GM19025 (cell line): ENCODE data around the gene NFIC.

ENCODE experiments used
- ATAC-seq: cut with Tn5 transposase; IDR thresholded peaks from one replicate; pipeline ENCODE4 v1.9.1; 2021; ENCODE audit warnings: mild to moderate bottlenecking, low read depth, moderate library complexity; ENCODE audit not compliant: unreplicated experiment

Gene NFIC

GRCh38 chr19:3479177-3479833, 112.9 kb downstream of the NFIC start:
- ATAC-seq = no peak

- ATAC-seq = no peak
Measured at GRCh38 chr19:3479834-3480215, 113.4 kb downstream of the NFIC start.

DNA sequence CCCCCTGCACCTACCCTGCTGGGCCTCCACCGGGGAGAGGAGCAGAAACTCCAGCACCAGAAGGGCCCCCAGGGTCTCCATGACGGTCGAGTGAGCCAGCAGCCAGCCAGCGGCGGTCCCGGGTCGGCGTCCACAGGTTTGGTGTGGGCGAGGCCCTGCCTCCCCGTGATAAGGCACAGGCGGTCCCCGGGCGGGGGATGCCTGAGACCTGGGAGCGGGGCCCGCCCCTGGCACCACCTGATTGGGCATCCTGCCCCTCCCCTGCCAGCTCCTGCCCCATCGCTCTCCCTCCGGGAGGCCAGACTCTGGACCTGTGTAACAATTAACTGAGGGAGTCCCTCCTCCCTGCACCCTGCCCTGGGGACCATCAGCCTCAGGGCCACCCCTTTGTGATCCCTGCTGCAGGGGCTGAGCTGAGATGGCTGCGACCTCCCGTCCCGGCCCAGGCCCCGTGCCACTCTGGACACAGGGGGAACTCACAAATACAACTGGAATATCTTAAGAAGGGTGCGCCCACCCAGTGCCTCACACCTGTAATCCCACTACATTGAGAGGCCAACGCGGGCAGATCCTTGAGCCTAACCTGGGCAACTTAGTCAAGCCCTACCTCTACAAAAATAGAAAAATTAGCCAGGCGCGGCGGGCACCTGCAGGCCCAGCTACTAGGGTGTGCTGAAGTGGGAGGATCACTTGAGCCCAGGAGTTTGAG, 114.2 kb downstream of the NFIC start, which contains the start of gene SMIM24:
SMIM24 (minus strand) TSS at position 143 of the 709 bp plus-strand sequence; CDS start at position 81, 62 bp downstream.
- ATAC-seq = no peak

DNA sequence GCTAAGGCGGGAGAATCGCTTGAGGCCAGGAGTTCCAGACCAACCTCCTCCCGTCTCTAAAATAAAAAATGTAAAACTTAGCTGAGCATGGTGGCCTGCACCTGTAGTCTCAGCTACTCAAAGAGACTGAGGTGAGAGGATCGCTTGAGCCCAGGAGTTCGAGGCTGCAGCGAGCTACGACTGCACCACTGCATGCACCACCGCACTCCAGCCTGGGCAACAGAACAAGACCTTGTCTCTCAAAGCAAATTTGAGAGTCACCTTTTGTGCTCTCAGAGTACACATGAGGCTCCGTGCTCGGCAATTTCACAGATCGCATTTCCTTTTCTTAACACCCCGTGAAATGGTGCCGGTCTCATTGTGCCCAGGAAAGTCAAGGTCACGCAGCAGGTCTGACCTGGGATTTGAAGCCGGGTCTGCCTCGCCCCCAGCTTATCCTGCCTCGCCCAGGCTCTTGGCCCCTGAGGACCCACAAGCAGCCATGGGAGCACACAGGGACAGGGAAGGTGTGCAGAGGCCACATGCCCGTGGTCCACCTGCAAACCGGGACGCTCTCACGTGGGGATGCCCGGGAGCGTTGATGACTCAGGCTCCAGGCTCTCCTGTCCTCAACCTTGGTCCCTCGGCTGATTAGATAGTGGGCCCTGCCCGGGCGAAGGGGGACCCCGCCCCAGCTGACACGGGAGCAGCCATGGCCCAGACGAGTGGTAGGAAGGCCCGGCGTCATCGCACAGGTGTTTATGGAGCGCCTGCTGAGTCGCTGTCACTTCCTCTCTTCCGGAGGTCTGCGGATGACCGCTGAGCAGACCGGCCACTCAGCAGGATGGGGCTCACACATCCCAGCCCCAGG, 115.1 kb downstream of the NFIC start:
- no peak for ATAC-seq

DNA sequence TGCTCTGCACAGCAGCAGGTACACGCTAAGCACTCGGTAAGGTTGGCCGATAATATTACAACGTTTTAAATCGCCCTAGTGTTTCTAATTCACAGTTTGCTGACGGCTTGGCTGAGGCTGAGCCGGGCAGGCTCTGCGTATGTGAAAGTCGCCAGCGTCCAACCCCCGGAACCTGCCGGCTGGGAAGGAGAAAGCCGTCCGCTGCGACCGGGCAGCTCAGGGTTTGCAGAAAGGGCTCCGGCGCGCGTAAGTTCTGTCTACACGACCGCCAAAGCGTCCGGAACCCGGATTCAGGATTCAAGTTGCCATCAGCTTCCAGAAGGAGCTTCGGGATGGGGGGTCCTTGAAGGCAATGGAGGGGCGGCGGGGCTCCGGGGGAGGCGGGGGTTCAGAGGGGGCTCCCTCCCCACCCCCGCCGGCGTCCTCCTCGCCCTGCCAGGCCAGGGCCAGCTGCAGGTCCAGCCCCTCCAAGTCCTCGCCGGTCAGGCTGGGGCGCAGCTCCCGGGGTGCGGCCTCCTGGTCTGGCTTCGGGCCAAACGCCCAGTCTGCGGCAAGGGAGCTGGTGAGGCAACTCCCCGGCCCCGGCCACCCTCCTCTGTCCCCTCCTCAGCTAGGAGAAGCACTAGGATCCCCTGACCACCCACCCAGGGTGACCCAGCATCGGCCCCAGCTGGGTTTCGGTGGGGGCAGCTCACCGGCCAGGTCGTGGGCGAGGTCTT, 116.3 kb downstream of the NFIC start:
- ATAC-seq = no peak

- ATAC-seq = no peak
Measured at GRCh38 chr19:3483226-3483628, 116.8 kb downstream of the NFIC start, which contains the start of gene SMIM44. SMIM44 (minus strand) TSS chr19:3483441; CDS start chr19:3483403, 38 bp downstream.

DNA sequence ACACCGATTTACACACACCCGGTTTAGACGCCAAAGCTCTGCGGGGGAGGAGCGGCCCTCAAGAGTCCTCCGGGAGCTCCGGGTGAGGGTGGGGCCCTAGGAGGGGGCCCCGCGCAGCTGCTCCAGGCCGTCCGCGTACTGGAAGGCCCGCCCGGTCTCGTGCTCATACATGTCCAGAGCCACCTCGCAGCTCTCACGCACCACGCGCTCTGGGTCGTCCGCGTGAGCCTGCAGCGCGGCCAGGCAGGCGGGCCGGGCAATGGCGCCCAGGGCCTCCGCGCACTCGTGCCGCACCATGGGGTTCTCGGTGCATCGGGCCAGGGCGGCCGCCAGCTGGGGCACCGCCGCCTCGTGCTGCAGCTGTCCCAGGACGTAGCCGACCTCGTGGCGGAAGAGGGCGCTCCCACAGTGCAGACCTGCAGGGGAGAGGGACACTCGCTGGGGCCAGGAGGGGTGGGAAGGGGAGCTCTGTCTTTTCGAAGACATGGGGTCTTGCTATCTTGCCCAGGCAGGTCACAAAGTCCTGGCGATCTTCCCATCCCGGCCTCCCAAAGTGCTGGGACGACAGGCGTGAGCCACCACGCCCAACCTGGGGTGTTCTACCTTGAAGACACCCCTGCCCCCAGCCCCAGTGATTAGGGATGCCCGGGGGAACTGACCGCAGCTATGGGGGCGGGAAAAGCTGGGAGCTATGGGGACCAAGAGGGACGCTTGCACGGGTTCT, 125.2 kb downstream of the NFIC start:
- ATAC-seq = no peak

GRCh38 chr19:3492131-3492839, 125.9 kb downstream of the NFIC start:
- ATAC-seq = no peak

GRCh38 chr19:3492919-3493318, 126.5 kb downstream of the NFIC start:
- no peak for ATAC-seq

GRCh38 chr19:3493651-3494050, 127.3 kb downstream of the NFIC start:
- ATAC-seq = no peak

- no peak for ATAC-seq
Measured at GRCh38 chr19:3494051-3494450, 127.7 kb downstream of the NFIC start.

- ATAC-seq = no peak
Measured at GRCh38 chr19:3494559-3494958, 128.2 kb downstream of the NFIC start.

DNA sequence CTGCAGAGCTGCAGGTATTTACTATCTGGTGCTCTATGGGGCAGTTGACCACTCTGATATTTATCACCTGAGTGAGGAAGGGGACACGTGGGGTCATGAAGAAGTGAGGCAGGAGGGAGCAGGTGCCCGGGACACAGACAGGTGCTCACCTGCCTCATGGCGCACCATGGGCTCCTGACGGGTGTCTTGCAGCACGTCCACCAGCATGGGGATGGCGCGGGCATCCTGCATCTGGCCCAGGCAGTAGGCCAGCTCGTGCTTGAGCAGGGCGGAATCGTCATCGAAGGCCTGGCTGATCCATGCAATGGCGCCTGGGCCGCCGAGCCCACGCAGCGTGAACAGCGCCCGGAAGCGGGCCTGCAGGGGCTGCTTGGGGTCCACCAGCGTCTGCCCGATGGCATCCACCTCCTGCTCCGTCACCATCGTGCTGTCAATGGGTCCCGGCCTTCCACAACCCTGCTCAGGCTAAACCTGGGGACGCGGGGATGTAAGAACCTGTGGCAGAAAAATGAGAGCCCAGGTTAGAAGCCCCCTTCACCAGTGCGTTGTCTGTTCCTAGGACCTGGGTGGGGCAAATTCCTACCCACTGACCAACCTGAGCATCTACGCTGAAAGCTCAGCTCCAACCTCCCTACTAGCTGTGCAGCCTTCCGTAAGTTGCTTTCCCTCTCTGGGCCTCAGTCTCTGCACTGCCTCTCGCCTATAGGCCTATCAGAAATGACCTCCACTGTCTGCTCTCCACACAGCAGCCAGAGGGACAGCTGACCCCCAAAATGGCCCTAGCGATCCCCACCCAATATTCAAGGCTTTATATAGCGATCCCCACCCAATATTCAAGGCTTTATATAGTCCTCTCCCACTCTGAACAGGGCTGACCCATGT, 130.2 kb downstream of the NFIC start:
- no peak for ATAC-seq

- ATAC-seq = no peak
Measured at GRCh38 chr19:3497757-3498520, 131.6 kb downstream of the NFIC start.

- ATAC-seq = no peak
Measured at GRCh38 chr19:3499738-3500428, 133.5 kb downstream of the NFIC start.

GRCh38 chr19:3500429-3501101, 134.2 kb downstream of the NFIC start, which contains the start of gene DOHH:
DOHH (minus strand) TSS chr19:3500674; CDS start chr19:3496814, 3,860 bp downstream.
- peak; percentile 82 for ATAC-seq
